SU-DHL-6 (cell line): ENCODE results near the gene MGAT5.

ENCODE experiments used
- EZH2phosphoT487 ChIP-seq: fragments of 200-600 bp; sonication (generic), shearing (Covaris generic); conservative IDR thresholded peaks from 2 replicates; pipeline ENCODE4 v1.6.1; 2018; ENCODE audit warnings: mild to moderate bottlenecking, antibody characterized with exemption, low read length, moderate library complexity, mixed read lengths
- TF ChIP-seq, protein P1 (sequence below): fragments of 200-600 bp; sonication (generic); IDR thresholded peaks from one replicate; pipeline ENCODE4 v1.5.1; 2017; ENCODE audit warnings: antibody characterized with exemption, mild to moderate bottlenecking, low read length, moderate library complexity; ENCODE audit not compliant: insufficient read depth, poor library complexity, severe bottlenecking

DNA sequence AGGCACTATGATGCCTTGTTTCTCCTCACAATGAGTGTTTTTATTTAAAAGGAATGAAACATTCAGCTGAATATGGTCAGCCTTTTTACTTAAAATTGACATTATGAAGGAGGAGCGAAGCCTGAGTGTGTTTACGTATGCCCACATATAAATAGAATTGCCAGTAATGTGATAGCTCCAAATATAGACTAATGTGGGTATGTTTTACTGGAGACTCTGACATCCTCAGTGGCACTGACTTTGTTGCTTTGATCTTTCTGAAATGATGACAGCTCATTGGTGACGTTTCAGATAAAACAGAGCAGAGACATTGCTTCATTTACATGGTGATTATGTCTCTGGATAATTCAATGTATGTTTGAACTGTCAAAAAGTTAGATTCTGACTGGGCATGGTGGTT is 167.0 kb downstream of the MGAT5 start:
- TF ChIP-seq, protein P1, sequence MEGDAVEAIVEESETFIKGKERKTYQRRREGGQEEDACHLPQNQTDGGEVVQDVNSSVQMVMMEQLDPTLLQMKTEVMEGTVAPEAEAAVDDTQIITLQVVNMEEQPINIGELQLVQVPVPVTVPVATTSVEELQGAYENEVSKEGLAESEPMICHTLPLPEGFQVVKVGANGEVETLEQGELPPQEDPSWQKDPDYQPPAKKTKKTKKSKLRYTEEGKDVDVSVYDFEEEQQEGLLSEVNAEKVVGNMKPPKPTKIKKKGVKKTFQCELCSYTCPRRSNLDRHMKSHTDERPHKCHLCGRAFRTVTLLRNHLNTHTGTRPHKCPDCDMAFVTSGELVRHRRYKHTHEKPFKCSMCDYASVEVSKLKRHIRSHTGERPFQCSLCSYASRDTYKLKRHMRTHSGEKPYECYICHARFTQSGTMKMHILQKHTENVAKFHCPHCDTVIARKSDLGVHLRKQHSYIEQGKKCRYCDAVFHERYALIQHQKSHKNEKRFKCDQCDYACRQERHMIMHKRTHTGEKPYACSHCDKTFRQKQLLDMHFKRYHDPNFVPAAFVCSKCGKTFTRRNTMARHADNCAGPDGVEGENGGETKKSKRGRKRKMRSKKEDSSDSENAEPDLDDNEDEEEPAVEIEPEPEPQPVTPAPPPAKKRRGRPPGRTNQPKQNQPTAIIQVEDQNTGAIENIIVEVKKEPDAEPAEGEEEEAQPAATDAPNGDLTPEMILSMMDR, result no peak
- TF ChIP-seq EZH2phosphoT487, result no peak
